Measurements from ENCODE around the gene DOK3.

GRCh38 chr5:177548495-177548894, 38.9 kb upstream of the DOK3 start:
- TF ChIP-seq, protein P1, sequence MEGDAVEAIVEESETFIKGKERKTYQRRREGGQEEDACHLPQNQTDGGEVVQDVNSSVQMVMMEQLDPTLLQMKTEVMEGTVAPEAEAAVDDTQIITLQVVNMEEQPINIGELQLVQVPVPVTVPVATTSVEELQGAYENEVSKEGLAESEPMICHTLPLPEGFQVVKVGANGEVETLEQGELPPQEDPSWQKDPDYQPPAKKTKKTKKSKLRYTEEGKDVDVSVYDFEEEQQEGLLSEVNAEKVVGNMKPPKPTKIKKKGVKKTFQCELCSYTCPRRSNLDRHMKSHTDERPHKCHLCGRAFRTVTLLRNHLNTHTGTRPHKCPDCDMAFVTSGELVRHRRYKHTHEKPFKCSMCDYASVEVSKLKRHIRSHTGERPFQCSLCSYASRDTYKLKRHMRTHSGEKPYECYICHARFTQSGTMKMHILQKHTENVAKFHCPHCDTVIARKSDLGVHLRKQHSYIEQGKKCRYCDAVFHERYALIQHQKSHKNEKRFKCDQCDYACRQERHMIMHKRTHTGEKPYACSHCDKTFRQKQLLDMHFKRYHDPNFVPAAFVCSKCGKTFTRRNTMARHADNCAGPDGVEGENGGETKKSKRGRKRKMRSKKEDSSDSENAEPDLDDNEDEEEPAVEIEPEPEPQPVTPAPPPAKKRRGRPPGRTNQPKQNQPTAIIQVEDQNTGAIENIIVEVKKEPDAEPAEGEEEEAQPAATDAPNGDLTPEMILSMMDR (IDR thresholded peaks at IDR 0.05): no peak
- TF ChIP-seq POLR2AphosphoS5 (IDR thresholded peaks at IDR 0.05; ENCODE audit: low read depth, low read length) (no peak), SIN3A (IDR thresholded peaks at IDR 0.05; ENCODE audit: borderline replicate concordance, insufficient read depth, low read depth, low read length) (no peak)
